Lower lobe of right lung (tissue), 2 donors: ENCODE data around the gene ATG9A. TPM values are rescaled to one million over a fixed set of nuclear protein-coding genes. Genes with fewer than 3 reads are reported as not detected.

Experiments used
- ATAC-seq, 2 donors: fragments of 200-7000 bp; cut with Tn5 transposase; one replicate each; pipeline ENCODE4 v1.9.1; 2020 to 2022; ENCODE audit warnings: mild to moderate bottlenecking in 2 of 2, moderate library complexity in 2 of 2
- DNase-seq: peaks from one replicate; pipeline ENCODE4 v3.0.0-alpha.2; 2020
- H3K27ac ChIP-seq: fragments of 200-600 bp; one replicate; pipeline ENCODE4 v1.8.0; 2022
- H3K27me3 ChIP-seq: fragments of 200-600 bp; one replicate; pipeline ENCODE4 v1.8.0; 2022; ENCODE audit warnings: low read depth
- H3K36me3 ChIP-seq: fragments of 200-600 bp; one replicate; pipeline ENCODE4 v1.8.0; 2022; ENCODE audit warnings: mild to moderate bottlenecking
- H3K4me1 ChIP-seq: fragments of 200-600 bp; one replicate; pipeline ENCODE4 v1.8.0; 2022
- H3K4me3 ChIP-seq: fragments of 200-600 bp; one replicate; pipeline ENCODE4 v1.8.0; 2022; ENCODE audit warnings: mild to moderate bottlenecking
- H3K9me3 ChIP-seq: fragments of 200-600 bp; one replicate; pipeline ENCODE4 v1.8.0; 2022
- CTCF ChIP-seq: fragments of 200-600 bp; IDR thresholded peaks from one replicate; pipeline ENCODE4 v1.8.0; 2022; ENCODE audit warnings: antibody characterized with exemption, mild to moderate bottlenecking
- intact Hi-C: fragments of 100-400 bp; cut with DNase I; formaldehyde crosslinking; loops from one replicate; pipeline ENCODE4 v1.11.0; 2022
- total RNA-seq: library from RNA; stranded (reverse); fragmentation: NEBNext Ultra II Directional; extraction: Animal tissue kit (Norgen Biotek cat#: 25700); gene quantifications from one replicate; pipeline ENCODE4 v1.2.1, GENCODE V29; 2021
- donor health status: DM: no; HTN: yes; CAD: no; lungs with severe emphysema.

Gene ATG9A
- total RNA-seq, 1 donor from 2014 or later = 45.7 TPM

GRCh38 chr2:219223831-219224610 is 5.4 kb downstream of the ATG9A start:
- intact Hi-C loops = no loop called here
- H3K27ac ChIP-seq = no peak overlapping the region
- H3K4me1 ChIP-seq = peaks cover 34% of the 10 kb centered on the region
- DNase-seq (no peak), ATAC-seq (no peak)
- H3K36me3 ChIP-seq = peaks cover 78% of the 10 kb centered on the region
- no peaks in the 10 kb centered on the region for H3K9me3 ChIP-seq
- TF ChIP-seq CTCF = no peak
- no peaks in the 10 kb centered on the region for H3K27me3 ChIP-seq
- H3K4me3 ChIP-seq = no peak overlapping the region

GRCh38 chr2:219221957-219222518 is 7.4 kb downstream of the ATG9A start:
- TF ChIP-seq CTCF = no peak
- Histone ChIP-seq H3K4me1 (peaks cover 35% of the 10 kb centered on the region), H3K4me3 (no peak overlapping the region), H3K9me3 (no peaks in the 10 kb centered on the region), H3K27me3 (no peaks in the 10 kb centered on the region), H3K27ac (no peak overlapping the region), H3K36me3 (peaks cover 76% of the 10 kb centered on the region)
- DNase-seq = no peak
- intact Hi-C loops = no loop called here
- ATAC-seq = no peak

GRCh38 chr2:219220652-219221402 is 8.6 kb downstream of the ATG9A start:
- H3K9me3 ChIP-seq = no peaks in the 10 kb centered on the region
- intact Hi-C loops = no loop called here
- no peaks in the 10 kb centered on the region for H3K27me3 ChIP-seq
- H3K4me3 ChIP-seq = no peak overlapping the region
- no peak for TF ChIP-seq CTCF
- H3K27ac ChIP-seq = no peak overlapping the region
- H3K4me1 ChIP-seq = peaks cover 40% of the 10 kb centered on the region
- peaks cover 65% of the 10 kb centered on the region for H3K36me3 ChIP-seq
- ATAC-seq (no peak), DNase-seq (no peak)

GRCh38 chr2:219219784-219220532 is 9.5 kb downstream of the ATG9A start:
- Histone ChIP-seq H3K4me1 (peaks cover 33% of the 10 kb centered on the region), H3K27ac (no peak overlapping the region), H3K27me3 (no peaks in the 10 kb centered on the region), H3K36me3 (peaks cover 65% of the 10 kb centered on the region), H3K4me3 (no peak overlapping the region), H3K9me3 (no peaks in the 10 kb centered on the region)
- TF ChIP-seq CTCF = no peak
- intact Hi-C loops = no loop called here
- no peak for ATAC-seq
- no peak for DNase-seq
